ENCODE data around the gene MACROH2A2. TPM values are rescaled to one million over a fixed set of nuclear protein-coding genes. Genes with fewer than 3 reads are reported as not detected.

The MACROH2A2 gene
- total RNA-seq, 2 donors from 2014 or later, result 15.1 to 22.1 TPM

GRCh38 chr10:70088308-70088698 lies 35.7 kb downstream of the MACROH2A2 start:
- H3K4me3 ChIP-seq, result no peak overlapping the region
- intact Hi-C loops (cut with DNase I), result no loop called here
- TF ChIP-seq, protein P1, sequence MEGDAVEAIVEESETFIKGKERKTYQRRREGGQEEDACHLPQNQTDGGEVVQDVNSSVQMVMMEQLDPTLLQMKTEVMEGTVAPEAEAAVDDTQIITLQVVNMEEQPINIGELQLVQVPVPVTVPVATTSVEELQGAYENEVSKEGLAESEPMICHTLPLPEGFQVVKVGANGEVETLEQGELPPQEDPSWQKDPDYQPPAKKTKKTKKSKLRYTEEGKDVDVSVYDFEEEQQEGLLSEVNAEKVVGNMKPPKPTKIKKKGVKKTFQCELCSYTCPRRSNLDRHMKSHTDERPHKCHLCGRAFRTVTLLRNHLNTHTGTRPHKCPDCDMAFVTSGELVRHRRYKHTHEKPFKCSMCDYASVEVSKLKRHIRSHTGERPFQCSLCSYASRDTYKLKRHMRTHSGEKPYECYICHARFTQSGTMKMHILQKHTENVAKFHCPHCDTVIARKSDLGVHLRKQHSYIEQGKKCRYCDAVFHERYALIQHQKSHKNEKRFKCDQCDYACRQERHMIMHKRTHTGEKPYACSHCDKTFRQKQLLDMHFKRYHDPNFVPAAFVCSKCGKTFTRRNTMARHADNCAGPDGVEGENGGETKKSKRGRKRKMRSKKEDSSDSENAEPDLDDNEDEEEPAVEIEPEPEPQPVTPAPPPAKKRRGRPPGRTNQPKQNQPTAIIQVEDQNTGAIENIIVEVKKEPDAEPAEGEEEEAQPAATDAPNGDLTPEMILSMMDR (IDR thresholded peaks at IDR 0.05), result no peak

DNA sequence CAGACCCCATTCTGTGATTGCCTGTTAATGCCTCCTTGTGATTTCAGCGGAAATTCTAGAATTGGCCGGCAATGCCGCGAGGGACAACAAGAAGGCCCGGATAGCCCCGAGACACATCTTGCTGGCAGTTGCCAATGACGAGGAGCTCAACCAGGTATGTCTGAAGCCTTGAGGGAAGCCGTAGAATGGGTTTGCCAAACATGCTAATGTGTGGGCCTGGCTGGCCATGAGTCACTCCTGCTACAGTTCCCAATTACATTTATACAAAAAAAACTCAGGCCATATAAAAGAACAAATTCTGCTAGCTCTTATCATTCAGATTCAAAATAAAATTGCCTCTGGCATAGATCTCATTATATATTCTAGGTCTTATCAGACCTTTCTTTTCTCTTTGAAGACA lies 37.4 kb downstream of the MACROH2A2 start:
- Histone ChIP-seq H3K27ac (no peak overlapping the region), H3K36me3 (no peaks in the 10 kb centered on the region), H3K4me1 (no peaks in the 10 kb centered on the region), H3K4me3 (no peak overlapping the region), H3K9me3 (no peaks in the 10 kb centered on the region), H3K9ac (ENCODE audit: low read depth in 2 of 2, low read length in 2 of 2) (no peak overlapping the region), H3K27me3 (no peaks in the 10 kb centered on the region)
- intact Hi-C loops (cut with DNase I), result no loop called here
- no peak for DNase-seq
- TF ChIP-seq, protein P1 (IDR thresholded peaks at IDR 0.05), result no peak

More at GRCh38 chr10:70088308-70088698, 35.7 kb downstream of the MACROH2A2 start:
- H3K36me3 ChIP-seq, result no peaks in the 10 kb centered on the region
- no peak overlapping the region for H3K9ac ChIP-seq (ENCODE audit: low read depth in 2 of 2, low read length in 2 of 2)
- no peak for DNase-seq
- no peaks in the 10 kb centered on the region for H3K9me3 ChIP-seq
- H3K4me1 ChIP-seq, result no peaks in the 10 kb centered on the region
- H3K27me3 ChIP-seq, result no peaks in the 10 kb centered on the region
- no peak overlapping the region for H3K27ac ChIP-seq

DNA sequence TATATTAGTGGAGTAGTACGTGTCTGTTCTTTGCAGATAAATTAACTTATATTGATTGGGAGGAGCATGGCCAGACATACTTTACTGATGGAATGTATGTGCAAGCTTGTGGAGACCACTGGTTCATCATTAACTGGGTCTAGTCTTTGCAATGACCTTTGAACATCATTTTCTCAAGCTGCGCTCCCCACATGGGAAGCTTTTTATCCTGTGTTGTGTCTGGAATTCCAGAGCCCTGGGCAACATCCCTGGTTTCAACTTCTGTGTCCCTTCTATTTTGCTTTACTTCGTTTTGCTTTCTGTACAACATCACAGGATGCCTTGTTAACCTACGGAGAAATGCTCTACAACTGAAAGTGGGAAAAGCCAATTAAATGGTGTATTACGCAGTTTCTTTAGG lies 38.3 kb downstream of the MACROH2A2 start:
- no peak for DNase-seq
- Histone ChIP-seq H3K36me3 (no peaks in the 10 kb centered on the region), H3K9ac (ENCODE audit: low read depth in 2 of 2, low read length in 2 of 2) (no peak overlapping the region), H3K27me3 (no peaks in the 10 kb centered on the region), H3K4me3 (no peak overlapping the region), H3K9me3 (no peaks in the 10 kb centered on the region), H3K4me1 (no peaks in the 10 kb centered on the region), H3K27ac (no peak overlapping the region)
- intact Hi-C loops (cut with DNase I), result no loop called here
- TF ChIP-seq, protein P1 (IDR thresholded peaks at IDR 0.05), result no peak

- no peaks in the 10 kb centered on the region for H3K27me3 ChIP-seq
- DNase-seq, result no peak
- H3K9me3 ChIP-seq, result no peaks in the 10 kb centered on the region
- no peak overlapping the region for H3K27ac ChIP-seq
- intact Hi-C loops (cut with DNase I), result no loop called here
- no peaks in the 10 kb centered on the region for H3K36me3 ChIP-seq
- H3K9ac ChIP-seq (ENCODE audit: low read depth in 2 of 2, low read length in 2 of 2), result no peak overlapping the region
- H3K4me3 ChIP-seq, result no peak overlapping the region
- no peaks in the 10 kb centered on the region for H3K4me1 ChIP-seq
- TF ChIP-seq, protein P1 (IDR thresholded peaks at IDR 0.05), result no peak
Observed at GRCh38 chr10:70092389-70092718, 39.7 kb downstream of the MACROH2A2 start.

- DNase-seq, result no peak
- H3K27ac ChIP-seq, result no peak overlapping the region
- no peaks in the 10 kb centered on the region for H3K36me3 ChIP-seq
- no peak overlapping the region for H3K4me3 ChIP-seq
- H3K9ac ChIP-seq (ENCODE audit: low read depth in 2 of 2, low read length in 2 of 2), result no peak overlapping the region
- intact Hi-C loops (cut with DNase I), result no loop called here
- H3K4me1 ChIP-seq, result no peaks in the 10 kb centered on the region
- H3K27me3 ChIP-seq, result no peaks in the 10 kb centered on the region
- TF ChIP-seq, protein P1 (IDR thresholded peaks at IDR 0.05), result no peak
- H3K9me3 ChIP-seq, result no peaks in the 10 kb centered on the region
Observed at GRCh38 chr10:70093335-70093944, 40.8 kb downstream of the MACROH2A2 start.

Measured in colonic mucosa (tissue), 4 donors.